Measurements from ENCODE around the gene CCBE1.

- no peak for TF ChIP-seq USF2 (IDR thresholded peaks at IDR 0.05; ENCODE audit: borderline replicate concordance, low read depth, low read length)
- TF ChIP-seq, protein P1, sequence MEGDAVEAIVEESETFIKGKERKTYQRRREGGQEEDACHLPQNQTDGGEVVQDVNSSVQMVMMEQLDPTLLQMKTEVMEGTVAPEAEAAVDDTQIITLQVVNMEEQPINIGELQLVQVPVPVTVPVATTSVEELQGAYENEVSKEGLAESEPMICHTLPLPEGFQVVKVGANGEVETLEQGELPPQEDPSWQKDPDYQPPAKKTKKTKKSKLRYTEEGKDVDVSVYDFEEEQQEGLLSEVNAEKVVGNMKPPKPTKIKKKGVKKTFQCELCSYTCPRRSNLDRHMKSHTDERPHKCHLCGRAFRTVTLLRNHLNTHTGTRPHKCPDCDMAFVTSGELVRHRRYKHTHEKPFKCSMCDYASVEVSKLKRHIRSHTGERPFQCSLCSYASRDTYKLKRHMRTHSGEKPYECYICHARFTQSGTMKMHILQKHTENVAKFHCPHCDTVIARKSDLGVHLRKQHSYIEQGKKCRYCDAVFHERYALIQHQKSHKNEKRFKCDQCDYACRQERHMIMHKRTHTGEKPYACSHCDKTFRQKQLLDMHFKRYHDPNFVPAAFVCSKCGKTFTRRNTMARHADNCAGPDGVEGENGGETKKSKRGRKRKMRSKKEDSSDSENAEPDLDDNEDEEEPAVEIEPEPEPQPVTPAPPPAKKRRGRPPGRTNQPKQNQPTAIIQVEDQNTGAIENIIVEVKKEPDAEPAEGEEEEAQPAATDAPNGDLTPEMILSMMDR (IDR thresholded peaks at IDR 0.05), result no peak
- no peak for TF ChIP-seq EZH2phosphoT487 (IDR thresholded peaks at IDR 0.05; ENCODE audit: borderline replicate concordance, low read depth)
- TF ChIP-seq SMC3 (IDR thresholded peaks at IDR 0.05; ENCODE audit: low read depth, low read length), result no peak
Measured at GRCh38 chr18:59623456-59624368, 73.5 kb downstream of the CCBE1 start.
